ENCODE results near the gene GPR132.

Gene GPR132

GRCh38 chr14:105059925-105060565, 5.2 kb downstream of the GPR132 start:
- no peak for DNase-seq

GRCh38 chr14:105059035-105059924, 6.0 kb downstream of the GPR132 start:
- DNase-seq: peak; percentile 61

- DNase-seq: no peak
These were observed 6.7 kb downstream of the GPR132 start for GRCh38 chr14:105058521-105059034.

GRCh38 chr14:105056303-105056831, 8.9 kb downstream of the GPR132 start:
- no peak for DNase-seq

GRCh38 chr14:105055736-105056302, 9.4 kb downstream of the GPR132 start:
- no peak for DNase-seq

GRCh38 chr14:105055334-105055733, 9.9 kb downstream of the GPR132 start:
- DNase-seq: no peak

- DNase-seq: no peak
These were observed 11.2 kb downstream of the GPR132 start for GRCh38 chr14:105053996-105054395.

- DNase-seq: no peak
These were observed 11.8 kb downstream of the GPR132 start for GRCh38 chr14:105053421-105053820.

GRCh38 chr14:105052110-105052458, 13.1 kb downstream of the GPR132 start:
- DNase-seq: no peak

- DNase-seq: no peak
These were observed 13.8 kb downstream of the GPR132 start for GRCh38 chr14:105051182-105052109.

GRCh38 chr14:105050551-105050897, 14.7 kb downstream of the GPR132 start:
- no peak for DNase-seq

- DNase-seq: no peak
These were observed 15.3 kb downstream of the GPR132 start for GRCh38 chr14:105049753-105050550.

- peak; percentile 38 for DNase-seq
These were observed 17.8 kb downstream of the GPR132 start for GRCh38 chr14:105047283-105048016.

- no peak for DNase-seq
These were observed 18.3 kb downstream of the GPR132 start for GRCh38 chr14:105046891-105047282.

GRCh38 chr14:105045710-105046326, 19.4 kb downstream of the GPR132 start:
- DNase-seq: peak; percentile 93

- no peak for DNase-seq
These were observed 21.6 kb downstream of the GPR132 start for GRCh38 chr14:105043641-105044040.

GRCh38 chr14:105042813-105043212, 22.4 kb downstream of the GPR132 start:
- DNase-seq: no peak

- no peak for DNase-seq
These were observed 23.1 kb downstream of the GPR132 start for GRCh38 chr14:105041841-105042765.
